HG03066 (cell line): Measurements from ENCODE around the gene B3GALT5.
"Not testable (repeated sequence)": the region's sequence is repeated elsewhere in the genome, so short reads cannot be mapped to it uniquely, and the experiment has no call there.

Experiments
- ATAC-seq: cut with Tn5 transposase; IDR thresholded peaks from one replicate; pipeline ENCODE4 v1.9.1; 2021; ENCODE audit warnings: low read depth; ENCODE audit not compliant: unreplicated experiment

B3GALT5 gene, protein sequence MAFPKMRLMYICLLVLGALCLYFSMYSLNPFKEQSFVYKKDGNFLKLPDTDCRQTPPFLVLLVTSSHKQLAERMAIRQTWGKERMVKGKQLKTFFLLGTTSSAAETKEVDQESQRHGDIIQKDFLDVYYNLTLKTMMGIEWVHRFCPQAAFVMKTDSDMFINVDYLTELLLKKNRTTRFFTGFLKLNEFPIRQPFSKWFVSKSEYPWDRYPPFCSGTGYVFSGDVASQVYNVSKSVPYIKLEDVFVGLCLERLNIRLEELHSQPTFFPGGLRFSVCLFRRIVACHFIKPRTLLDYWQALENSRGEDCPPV

GRCh38 chr21:39612233-39613040, at the start of gene B3GALT5:
Gene B3GALT5, plus strand, starts transcription at chr21:39612940. Its CDS starts 47,620 bp downstream, at chr21:39660560.
- no peak for ATAC-seq

DNA sequence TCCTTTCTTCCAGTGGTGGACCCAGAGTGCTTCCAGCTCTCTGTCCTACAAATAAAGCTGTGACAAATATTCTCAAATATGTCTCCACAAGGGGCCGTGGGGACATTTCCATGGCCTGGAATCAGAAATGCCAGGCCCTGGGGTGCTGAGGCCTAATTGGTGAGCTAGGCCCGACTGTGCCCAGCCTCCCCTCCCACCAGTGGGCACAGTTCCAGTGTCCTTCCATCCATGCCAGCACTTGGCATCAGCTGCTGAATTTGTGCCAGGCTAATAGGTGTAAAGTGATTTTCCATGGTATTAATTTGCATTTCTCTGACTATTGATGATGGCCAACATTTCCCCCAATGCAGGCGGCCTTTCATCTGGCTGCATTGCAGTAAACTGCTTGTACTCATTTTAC, 48.5 kb upstream of the B3GALT5 start:
- ATAC-seq: no peak

GRCh38 chr21:39567180-39567972, 45.4 kb upstream of the B3GALT5 start:
- ATAC-seq: no peak

DNA sequence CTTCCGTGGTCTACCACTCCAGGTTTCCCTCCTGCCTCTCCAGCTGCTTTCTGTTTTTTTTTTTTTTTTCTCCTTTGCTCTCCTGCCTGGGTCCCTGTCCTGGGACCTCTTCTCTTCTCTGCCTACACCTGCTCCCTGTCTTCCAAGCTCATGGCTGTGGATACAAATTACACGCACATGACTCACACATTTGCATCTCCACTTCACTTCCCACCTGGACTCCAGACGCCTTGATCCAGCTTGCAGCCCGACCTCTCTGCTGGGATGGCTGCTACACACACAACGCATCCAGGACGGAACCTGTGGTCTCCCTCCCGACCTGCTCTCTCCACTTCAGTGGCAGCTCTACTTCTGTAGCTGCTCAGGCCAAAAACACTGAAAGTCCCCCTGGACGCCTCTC, 44.4 kb upstream of the B3GALT5 start:
- no peak for ATAC-seq

GRCh38 chr21:39575775-39576174, 37.0 kb upstream of the B3GALT5 start:
- ATAC-seq: no peak

- no peak for ATAC-seq
Measured at GRCh38 chr21:39576518-39577128, 36.1 kb upstream of the B3GALT5 start.

DNA sequence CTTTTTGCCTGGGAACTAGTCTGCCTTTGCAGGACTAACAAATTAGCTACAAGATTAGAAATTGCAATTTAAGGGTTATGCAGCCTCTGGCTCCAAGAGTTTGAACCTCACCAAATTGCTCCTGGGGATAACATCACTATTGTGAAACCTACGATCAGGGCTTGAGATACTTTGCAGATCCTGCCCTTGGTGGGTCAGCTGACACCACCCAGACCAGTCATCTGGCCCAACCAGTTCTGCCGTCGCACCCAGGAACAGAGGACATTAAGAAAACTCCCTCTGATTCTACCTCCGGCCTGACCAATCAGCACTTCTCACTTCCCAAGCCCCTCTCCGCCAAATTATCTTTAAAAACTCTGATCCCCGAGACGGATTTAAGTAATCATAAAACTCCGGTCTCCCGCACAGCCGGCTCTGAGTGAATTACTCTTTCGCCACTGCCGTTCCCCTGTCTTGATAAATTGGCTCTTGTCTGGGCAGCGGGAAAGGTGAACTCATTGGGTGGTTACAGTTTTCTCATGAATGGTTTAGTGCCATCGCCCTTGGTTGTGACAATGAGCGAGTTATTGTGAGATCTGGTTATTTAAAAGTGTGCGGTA, 32.9 kb upstream of the B3GALT5 start:
- ATAC-seq: no peak

DNA sequence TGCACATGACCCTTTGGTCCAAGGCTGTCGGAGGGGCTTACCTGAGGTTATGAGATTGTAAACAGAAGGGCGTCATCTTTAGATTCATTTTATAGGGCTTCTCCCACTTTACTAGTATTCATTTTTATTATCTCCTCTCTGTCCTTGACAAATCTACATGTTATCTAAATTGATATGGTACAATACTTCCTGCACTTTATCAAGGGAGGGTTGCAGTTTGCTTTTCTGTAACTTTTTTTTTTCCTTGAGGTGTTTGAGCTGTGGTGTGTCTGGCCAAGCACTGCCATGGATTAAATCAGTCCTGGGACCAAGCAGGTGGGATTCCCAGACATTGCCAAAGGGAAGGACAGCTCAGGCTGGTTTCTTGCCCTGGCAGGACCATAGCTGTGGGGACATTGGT, 32.0 kb upstream of the B3GALT5 start:
- ATAC-seq: no peak

GRCh38 chr21:39581414-39581813, 31.3 kb upstream of the B3GALT5 start:
- ATAC-seq: no peak

GRCh38 chr21:39582749-39583148, 30.0 kb upstream of the B3GALT5 start:
- no peak for ATAC-seq

DNA sequence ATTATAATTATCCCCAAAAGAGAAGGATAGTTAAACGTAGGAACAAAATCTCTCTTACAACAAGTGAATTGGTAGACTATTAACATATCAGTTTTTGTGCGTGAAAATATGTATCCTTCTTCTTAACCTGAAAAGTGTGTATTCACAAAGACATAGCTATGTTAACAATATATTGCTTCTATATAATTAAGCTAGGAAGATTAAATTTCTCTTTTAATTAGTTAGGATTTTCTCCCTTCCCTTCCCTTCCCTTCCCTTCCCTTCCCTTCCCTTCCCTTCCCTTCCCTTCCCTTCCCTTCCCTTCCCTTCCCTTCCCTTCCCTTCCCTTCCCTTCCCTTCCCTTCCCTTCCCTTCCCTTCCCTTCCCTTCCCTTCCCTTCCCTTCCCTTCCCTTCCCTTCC, 29.2 kb upstream of the B3GALT5 start:
- not testable (repeated sequence) for ATAC-seq

- no peak for ATAC-seq
Measured at GRCh38 chr21:39587376-39587775, 25.4 kb upstream of the B3GALT5 start.

DNA sequence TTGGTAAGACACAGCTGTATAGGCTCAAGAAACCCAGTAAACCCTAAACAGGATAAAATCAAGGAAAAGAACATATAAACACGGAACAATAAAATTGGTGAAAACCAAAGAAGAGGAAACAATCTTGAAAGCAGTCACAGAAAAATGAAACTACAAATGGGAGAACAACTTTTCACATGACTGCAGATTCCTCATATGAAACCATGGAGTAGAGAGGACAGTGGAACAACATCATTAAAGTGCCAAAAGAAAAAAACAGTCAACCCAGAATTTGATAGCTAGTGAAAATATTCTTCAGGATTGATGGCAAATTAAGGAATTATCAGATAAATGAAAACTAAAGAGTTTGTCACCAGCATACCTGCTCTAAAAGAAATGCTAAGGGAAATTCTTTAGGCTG, 23.9 kb upstream of the B3GALT5 start:
- no peak for ATAC-seq

DNA sequence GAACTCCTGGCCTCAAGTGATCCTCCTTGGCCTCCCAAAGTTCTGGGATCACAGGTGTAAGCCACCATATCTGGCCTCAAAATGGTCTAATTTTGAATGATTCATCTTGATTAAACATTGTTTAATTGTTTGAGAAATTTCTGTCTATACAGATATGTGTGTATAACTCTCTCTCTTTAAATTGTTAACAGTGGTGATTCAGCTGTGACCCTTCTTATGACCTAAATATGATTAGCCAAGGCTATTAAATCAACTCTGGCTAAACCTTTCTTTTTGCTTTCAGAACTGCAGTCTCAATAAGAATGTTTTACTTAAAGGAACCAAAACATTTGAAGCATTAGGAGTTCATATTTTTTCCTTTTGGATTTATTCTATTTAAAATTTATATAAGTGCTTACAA, 19.2 kb upstream of the B3GALT5 start:
- ATAC-seq: no peak

GRCh38 chr21:39595465-39595864, 17.3 kb upstream of the B3GALT5 start:
- ATAC-seq: no peak

DNA sequence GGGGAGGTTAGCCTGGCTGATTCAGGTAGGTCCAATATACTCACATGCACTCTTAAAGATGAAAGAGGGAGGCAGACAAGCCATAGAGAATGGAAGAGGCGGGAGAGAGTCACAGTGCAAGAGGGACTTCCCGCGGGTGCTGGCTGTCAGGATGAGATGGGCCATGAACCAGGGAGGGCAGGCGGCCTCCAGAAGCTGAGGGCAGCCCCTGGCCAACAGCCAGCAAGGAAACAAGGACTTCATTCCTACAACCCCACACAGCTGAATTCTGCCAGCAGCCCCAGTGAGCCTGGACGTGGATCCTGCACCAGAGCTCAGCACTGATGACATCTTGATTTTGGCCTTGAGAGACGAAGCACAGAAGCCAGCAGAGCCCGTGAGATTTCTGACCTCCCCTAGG, 15.1 kb upstream of the B3GALT5 start:
- no peak for ATAC-seq

GRCh38 chr21:39599191-39599970, 13.4 kb upstream of the B3GALT5 start:
- no peak for ATAC-seq

- no peak for ATAC-seq
Measured at GRCh38 chr21:39601187-39601928, 11.4 kb upstream of the B3GALT5 start.
